Cardiac fibroblast (primary cell): Measurements from ENCODE around the gene ME1.

Experiments used
- DNase-seq, 2 donors: peaks; one replicate each; pipeline versions ENCODE4 v3.0.0 to v3.0.0-alpha.2; 2010; ENCODE audit warnings: low read depth in 2 of 2
- H3K4me3 ChIP-seq, 2 donors: replicated peaks in 1 of 2; 1 replicate in 1 of 2; 2 replicates in 1 of 2; pipeline ENCODE4 v1.5.1; 2011; ENCODE audit warnings: low read depth in 2 of 2, low read length in 2 of 2, mild to moderate bottlenecking in 2 of 2, moderate library complexity in 1 of 2
- CTCF ChIP-seq: IDR thresholded peaks from one replicate; pipeline ENCODE4 v1.5.1; 2011; ENCODE audit warnings: low read depth, mild to moderate bottlenecking, low read length, inconsistent platforms

The ME1 gene

GRCh38 chr6:83250235-83250634, 180.6 kb downstream of the ME1 start:
- no peak for DNase-seq
- H3K4me3 ChIP-seq, result no peak overlapping the region
- no peak for TF ChIP-seq CTCF

- no peak for TF ChIP-seq CTCF
- H3K4me3 ChIP-seq, result no peak overlapping the region
- DNase-seq, result peak in 1 of 2 donors; percentile 11
These were observed 183.4 kb downstream of the ME1 start for GRCh38 chr6:83247471-83247870.

- peak; percentile 57 to 72 for DNase-seq
- TF ChIP-seq CTCF, result no peak
- H3K4me3 ChIP-seq, result no peak overlapping the region
These were observed 199.7 kb downstream of the ME1 start for GRCh38 chr6:83231146-83231545.

- no peak overlapping the region for H3K4me3 ChIP-seq
- peak in 1 of 2 donors; percentile 33 for DNase-seq
- no peak for TF ChIP-seq CTCF
These were observed 204.3 kb downstream of the ME1 start for GRCh38 chr6:83226517-83226916.

- DNase-seq, result peak; percentile 71 to 72
- no peak overlapping the region for H3K4me3 ChIP-seq
- peak; percentile 35 for TF ChIP-seq CTCF
These were observed 208.9 kb downstream of the ME1 start for GRCh38 chr6:83221889-83222479.

- TF ChIP-seq CTCF, result no peak
- peak in 1 of 2 donors; percentile 35 for DNase-seq
- no peak overlapping the region for H3K4me3 ChIP-seq
These were observed 209.6 kb downstream of the ME1 start for GRCh38 chr6:83221276-83221675.

GRCh38 chr6:83220121-83220520, 210.7 kb downstream of the ME1 start:
- no peak for DNase-seq
- H3K4me3 ChIP-seq, result no peak overlapping the region
- no peak for TF ChIP-seq CTCF
